Thyroid gland (tissue), 4 donors: ENCODE data around the gene ATP4B.
"Not testable (repeated sequence)": the region's sequence is repeated elsewhere in the genome, so short reads cannot be mapped to it uniquely, and the experiment has no call there.

Source experiments
- POLR2A ChIP-seq, 2 donors: fragments of 450-650 bp; IDR thresholded peaks; one replicate each; pipeline ENCODE4 v1.6.1; 2017; ENCODE audit warnings: antibody characterized with exemption in 2 of 2, mild to moderate bottlenecking in 2 of 2, moderate library complexity in 1 of 2
- TF ChIP-seq, protein P1 (sequence below), 6 experiments: fragments of 200-600 bp in 3 of 6; fragments of 450-650 bp in 3 of 6; sonication (generic) in 3 of 6; IDR thresholded peaks; one replicate each; pipeline ENCODE4 v1.5.1; 2016 to 2019; ENCODE audit warnings: antibody characterized with exemption in 6 of 6, mild to moderate bottlenecking in 2 of 6, inconsistent platforms in 1 of 6, moderate library complexity in 1 of 6

DNA sequence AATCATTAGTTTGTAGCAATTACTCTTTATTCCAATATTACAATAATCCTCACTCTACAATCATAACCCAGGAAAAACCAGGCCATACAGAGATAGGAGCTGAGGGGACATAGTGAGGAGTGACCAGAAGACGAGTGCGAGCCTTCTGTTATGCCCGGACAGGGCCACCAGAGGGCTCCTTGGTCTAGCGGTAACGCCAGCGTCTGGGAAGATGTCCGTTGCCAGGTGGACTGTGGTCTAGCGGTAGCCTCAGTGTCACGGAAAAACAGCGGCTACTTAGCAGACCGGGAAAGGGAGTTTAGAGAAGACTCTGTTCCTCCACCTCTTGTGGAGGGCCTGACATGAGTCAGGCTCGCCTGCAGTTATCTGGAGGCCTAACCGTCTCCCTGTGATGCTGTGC, 36.5 kb downstream of the ATP4B start:
- TF ChIP-seq, protein P1, sequence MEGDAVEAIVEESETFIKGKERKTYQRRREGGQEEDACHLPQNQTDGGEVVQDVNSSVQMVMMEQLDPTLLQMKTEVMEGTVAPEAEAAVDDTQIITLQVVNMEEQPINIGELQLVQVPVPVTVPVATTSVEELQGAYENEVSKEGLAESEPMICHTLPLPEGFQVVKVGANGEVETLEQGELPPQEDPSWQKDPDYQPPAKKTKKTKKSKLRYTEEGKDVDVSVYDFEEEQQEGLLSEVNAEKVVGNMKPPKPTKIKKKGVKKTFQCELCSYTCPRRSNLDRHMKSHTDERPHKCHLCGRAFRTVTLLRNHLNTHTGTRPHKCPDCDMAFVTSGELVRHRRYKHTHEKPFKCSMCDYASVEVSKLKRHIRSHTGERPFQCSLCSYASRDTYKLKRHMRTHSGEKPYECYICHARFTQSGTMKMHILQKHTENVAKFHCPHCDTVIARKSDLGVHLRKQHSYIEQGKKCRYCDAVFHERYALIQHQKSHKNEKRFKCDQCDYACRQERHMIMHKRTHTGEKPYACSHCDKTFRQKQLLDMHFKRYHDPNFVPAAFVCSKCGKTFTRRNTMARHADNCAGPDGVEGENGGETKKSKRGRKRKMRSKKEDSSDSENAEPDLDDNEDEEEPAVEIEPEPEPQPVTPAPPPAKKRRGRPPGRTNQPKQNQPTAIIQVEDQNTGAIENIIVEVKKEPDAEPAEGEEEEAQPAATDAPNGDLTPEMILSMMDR (IDR thresholded peaks at IDR 0.05): peak in 3 of 6 experiments; percentile 14 to 38 (median 21)
- not testable (repeated sequence) for TF ChIP-seq POLR2A (IDR thresholded peaks at IDR 0.05)
